ENCODE data around the gene CTXN3.

DNA sequence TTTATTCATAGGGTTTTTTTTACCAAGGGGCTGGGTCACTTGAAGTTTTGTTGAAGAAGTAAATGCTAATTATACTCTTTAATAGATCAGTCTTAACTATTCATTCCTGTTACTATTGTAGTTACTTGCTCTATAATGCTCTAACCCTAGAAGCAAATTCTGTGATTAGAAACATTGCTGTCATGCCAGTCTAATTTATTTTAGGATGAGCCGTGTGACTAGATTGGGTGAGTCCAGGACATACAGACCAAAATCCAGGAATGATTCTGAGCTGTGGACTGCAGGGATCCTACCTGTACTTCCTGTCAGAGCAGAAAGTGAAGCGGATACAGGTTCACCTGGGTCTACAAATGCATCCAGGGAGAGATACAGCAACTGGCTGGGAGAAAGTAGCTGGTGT lies 53.6 kb downstream of the CTXN3 start:
- no peak for TF ChIP-seq ZNF274 (IDR thresholded peaks at IDR 0.05; ENCODE audit: low read depth, low read length)
- no peak for TF ChIP-seq YY1 (IDR thresholded peaks at IDR 0.05; ENCODE audit: insufficient read depth, insufficient read length)
- no peak for TF ChIP-seq SUZ12 (IDR thresholded peaks at IDR 0.05; ENCODE audit: extremely low read depth, insufficient read depth, insufficient read length)

Measured in NT2/D1 (cell line).